Thoracic aorta (tissue), 2 donors: ENCODE data around the gene DIAPH1. TPM values are rescaled to one million over a fixed set of nuclear protein-coding genes. Genes with fewer than 3 reads are reported as not detected.

ENCODE experiments used
- ATAC-seq: fragments of 150-250 bp; one replicate; pipeline ENCODE4 v1.8.0; 2017; ENCODE audit warnings: low read depth; ENCODE audit not compliant: insufficient number of reproducible peaks, low FRiP score
- DNase-seq: peaks from one replicate; pipeline ENCODE4 v3.0.0-alpha.2; 2020; ENCODE audit warnings: low spot score
- H3K27ac ChIP-seq, 2 donors: fragments of 200-600 bp; sonication (generic); 1 replicate in 1 of 2; 2 replicates in 1 of 2; pipeline ENCODE4 v1.5.1; 2016; ENCODE audit warnings: mild to moderate bottlenecking in 2 of 2, moderate library complexity in 2 of 2
- H3K27me3 ChIP-seq: fragments of 200-600 bp; sonication (generic); replicated peaks from 2 replicates; pipeline ENCODE4 v1.6.0; 2016; ENCODE audit warnings: mild to moderate bottlenecking; ENCODE audit not compliant: insufficient read depth
- H3K36me3 ChIP-seq: fragments of 200-600 bp; sonication (generic); one replicate; pipeline ENCODE4 v1.5.1; 2016
- H3K4me1 ChIP-seq, 2 donors: fragments of 200-600 bp; sonication (generic); 1 replicate in 1 of 2; 2 replicates in 1 of 2; pipeline versions ENCODE4 v1.5.1 to v1.6.0; 2016; ENCODE audit warnings: low read depth in 2 of 2, mild to moderate bottlenecking in 1 of 2; ENCODE audit not compliant: control insufficient read depth in 1 of 2
- H3K4me3 ChIP-seq: fragments of 200-600 bp; sonication (generic); 2 replicates; pipeline ENCODE4 v1.5.1; 2016; ENCODE audit warnings: mild to moderate bottlenecking
- H3K9me3 ChIP-seq: fragments of 200-600 bp; sonication (generic); 2 replicates; pipeline ENCODE4 v1.5.1; 2016
- total RNA-seq, 2 donors: library from RNA; depleted of rRNA; stranded (reverse); fragments of >200 nt; gene quantifications; one replicate each; pipeline versions ENCODE4 v1.1.0 to v1.2.3, GENCODE V29; 2016
- TF ChIP-seq, protein P1 (sequence below): fragments of 200-600 bp; sonication (generic); IDR thresholded peaks from one replicate; pipeline ENCODE4 v1.5.1; 2019; ENCODE audit warnings: antibody characterized with exemption

The DIAPH1 gene
- total RNA-seq, 2 donors from 2014 or later: 91.0 to 93.1 TPM

DNA sequence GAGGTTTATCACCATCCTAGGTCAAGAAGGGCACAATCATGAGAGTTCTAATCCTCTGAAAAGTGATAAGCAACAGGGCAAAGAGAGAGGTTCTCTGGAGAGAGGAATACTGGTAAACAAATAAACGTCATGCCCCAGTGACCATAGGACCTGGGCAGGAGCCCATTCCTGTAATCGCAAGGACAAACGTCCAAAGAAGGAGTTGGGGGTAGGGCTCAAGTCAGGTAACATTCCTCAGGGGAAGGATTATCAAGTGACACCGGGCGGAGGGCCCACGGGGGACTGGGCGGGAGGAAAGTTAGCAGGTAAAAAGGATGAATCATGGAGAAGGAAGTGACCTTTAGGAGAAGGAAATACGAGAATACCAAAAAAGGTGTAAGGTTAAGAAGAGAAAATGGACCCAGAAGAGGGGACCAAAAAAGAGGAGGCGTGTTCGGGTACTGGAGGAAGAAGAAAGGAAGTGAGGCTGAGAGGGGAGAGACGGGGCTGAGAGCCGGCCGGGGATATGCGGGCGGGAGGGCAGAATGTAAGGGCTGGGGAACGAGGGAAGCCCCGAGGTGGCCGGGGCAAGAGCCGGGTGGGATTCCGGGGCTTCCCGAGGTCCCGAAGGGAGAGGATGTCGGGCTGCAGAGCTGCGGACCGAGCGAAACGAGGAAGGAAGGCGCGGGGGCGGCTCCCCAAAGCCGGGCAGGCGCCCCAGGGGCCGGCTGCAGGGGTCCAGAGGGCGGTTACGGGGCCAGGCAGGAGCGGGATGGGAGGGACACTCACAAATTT lies 583 bp downstream of the DIAPH1 start:
- H3K4me1 ChIP-seq: peaks cover 18 to 41% of the 10 kb centered on the region in 2 donors
- TF ChIP-seq, protein P1, sequence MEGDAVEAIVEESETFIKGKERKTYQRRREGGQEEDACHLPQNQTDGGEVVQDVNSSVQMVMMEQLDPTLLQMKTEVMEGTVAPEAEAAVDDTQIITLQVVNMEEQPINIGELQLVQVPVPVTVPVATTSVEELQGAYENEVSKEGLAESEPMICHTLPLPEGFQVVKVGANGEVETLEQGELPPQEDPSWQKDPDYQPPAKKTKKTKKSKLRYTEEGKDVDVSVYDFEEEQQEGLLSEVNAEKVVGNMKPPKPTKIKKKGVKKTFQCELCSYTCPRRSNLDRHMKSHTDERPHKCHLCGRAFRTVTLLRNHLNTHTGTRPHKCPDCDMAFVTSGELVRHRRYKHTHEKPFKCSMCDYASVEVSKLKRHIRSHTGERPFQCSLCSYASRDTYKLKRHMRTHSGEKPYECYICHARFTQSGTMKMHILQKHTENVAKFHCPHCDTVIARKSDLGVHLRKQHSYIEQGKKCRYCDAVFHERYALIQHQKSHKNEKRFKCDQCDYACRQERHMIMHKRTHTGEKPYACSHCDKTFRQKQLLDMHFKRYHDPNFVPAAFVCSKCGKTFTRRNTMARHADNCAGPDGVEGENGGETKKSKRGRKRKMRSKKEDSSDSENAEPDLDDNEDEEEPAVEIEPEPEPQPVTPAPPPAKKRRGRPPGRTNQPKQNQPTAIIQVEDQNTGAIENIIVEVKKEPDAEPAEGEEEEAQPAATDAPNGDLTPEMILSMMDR: no peak
- no peak for DNase-seq
- H3K36me3 ChIP-seq: peaks cover 23% of the 10 kb centered on the region
- no peak for ATAC-seq
- no peaks in the 10 kb centered on the region for H3K9me3 ChIP-seq
- H3K27ac ChIP-seq: peak overlapping the region; percentile 93 to 95
- H3K4me3 ChIP-seq: peak overlapping the region; percentile 94
- H3K27me3 ChIP-seq: no peaks in the 10 kb centered on the region

DNA sequence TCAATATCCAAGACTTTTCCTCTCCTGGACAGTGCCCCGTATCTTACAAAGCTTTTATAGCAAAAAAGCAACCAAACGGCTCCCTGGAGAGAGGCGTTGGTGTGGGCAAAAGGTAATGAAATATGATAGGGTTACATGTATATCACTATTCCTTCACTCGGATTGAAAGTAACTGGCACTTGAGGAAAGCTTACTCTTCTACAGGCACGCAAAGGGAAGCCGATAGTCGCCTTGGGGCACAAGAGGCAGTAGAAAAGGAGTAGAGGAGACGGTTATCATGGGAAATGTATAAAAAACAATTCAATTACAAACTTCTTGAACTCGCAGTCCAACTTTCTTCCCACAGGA lies 1.1 kb downstream of the DIAPH1 start:
- H3K4me1 ChIP-seq: peaks cover 19 to 45% of the 10 kb centered on the region in 2 donors
- H3K27ac ChIP-seq: peak overlapping the region; percentile 93 to 95

DNA sequence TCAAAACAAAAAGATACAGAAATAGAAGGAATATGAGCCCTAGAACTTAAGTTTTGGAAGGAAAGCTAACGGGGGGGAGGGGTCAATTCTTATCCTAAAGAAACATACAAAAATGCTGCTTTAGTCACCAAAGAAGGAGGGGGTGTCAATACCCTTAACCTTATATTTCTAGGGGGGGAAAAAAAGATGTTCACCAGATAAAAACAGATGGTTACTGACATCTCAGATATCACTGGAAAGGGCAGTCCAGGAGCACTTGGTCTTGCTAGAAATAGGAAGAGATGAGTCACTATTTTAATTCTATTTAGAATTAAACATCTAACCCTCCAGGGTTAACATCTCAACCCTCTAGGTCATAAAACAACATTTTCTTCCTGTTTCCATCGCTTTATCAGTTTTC lies 1.7 kb downstream of the DIAPH1 start:
- H3K27me3 ChIP-seq: no peaks in the 10 kb centered on the region
- DNase-seq (no peak), ATAC-seq (no peak)
- peak overlapping the region; percentile 94 for H3K4me3 ChIP-seq
- TF ChIP-seq, protein P1: no peak
- H3K9me3 ChIP-seq: no peaks in the 10 kb centered on the region
- peaks cover 13% of the 10 kb centered on the region for H3K36me3 ChIP-seq
- peak overlapping the region; percentile 93 to 95 for H3K27ac ChIP-seq
- H3K4me1 ChIP-seq: peaks cover 19 to 45% of the 10 kb centered on the region in 2 donors

More for the DNA sequence above, 1.1 kb downstream of the DIAPH1 start:
- DNase-seq (no peak), ATAC-seq (no peak)
- Histone ChIP-seq H3K9me3 (no peaks in the 10 kb centered on the region), H3K4me3 (peak overlapping the region; percentile 94), H3K36me3 (peaks cover 18% of the 10 kb centered on the region), H3K27me3 (no peaks in the 10 kb centered on the region)
- TF ChIP-seq, protein P1: no peak

DNA sequence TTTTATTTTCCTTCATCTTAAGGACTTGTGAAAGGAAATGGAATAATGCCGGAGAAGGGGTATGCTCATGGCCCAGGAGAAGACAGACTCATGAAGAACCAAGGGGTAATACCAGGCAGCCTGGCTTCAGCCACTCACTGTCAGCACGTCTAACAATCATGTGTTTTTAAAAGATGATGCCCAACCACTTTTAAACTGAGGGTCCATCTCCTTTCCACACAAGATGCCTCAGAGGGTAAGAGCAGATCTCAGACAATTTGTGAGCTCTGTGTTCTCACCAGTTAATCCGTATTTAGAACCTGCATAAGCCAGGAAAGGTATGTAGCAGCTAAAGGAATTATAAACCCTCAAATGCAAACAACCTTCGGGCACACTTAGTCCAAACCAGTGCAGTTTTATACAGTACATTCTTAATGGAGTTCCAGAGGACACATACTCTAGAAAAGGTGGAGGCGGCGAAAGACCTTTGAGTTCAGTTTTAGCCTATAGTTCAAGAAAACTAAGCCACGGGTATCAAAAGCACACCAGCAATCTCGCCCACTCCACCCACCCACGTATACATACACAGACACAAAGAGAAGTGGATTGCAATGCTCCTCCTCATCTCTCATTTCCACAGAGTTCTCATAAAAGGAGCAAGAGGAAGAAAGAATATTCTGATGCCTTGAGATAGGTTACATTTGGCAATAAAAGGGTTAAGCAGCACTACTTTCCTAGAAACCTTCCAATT lies 2.6 kb downstream of the DIAPH1 start:
- TF ChIP-seq, protein P1: no peak
- Histone ChIP-seq H3K4me3 (peak overlapping the region; percentile 94), H3K4me1 (peaks cover 19 to 45% of the 10 kb centered on the region in 2 donors), H3K36me3 (peaks cover 3% of the 10 kb centered on the region), H3K27ac (peak overlapping the region in 1 of 2 donors; percentile 95), H3K27me3 (no peaks in the 10 kb centered on the region), H3K9me3 (no peaks in the 10 kb centered on the region)
- DNase-seq (no peak), ATAC-seq (no peak)

DNA sequence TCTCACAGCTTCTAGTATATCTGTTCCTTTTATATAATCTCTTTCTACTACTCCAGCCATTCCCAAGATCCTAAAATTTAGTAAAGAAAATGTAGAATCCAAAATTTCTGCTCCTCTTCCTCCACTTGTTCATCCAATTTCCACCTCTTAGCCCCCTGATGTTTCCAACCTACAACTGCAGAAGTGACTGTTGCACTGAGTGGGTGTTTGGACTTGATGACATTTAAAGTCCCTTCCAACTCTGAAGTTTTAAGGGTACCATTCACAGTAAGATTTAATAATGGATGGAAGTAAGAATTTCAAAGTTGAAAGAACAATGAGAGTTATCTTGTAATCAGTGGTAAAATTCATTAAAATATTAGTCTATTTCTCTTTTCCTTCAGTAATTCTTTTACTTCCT lies 5.5 kb downstream of the DIAPH1 start:
- no peak overlapping the region for H3K27ac ChIP-seq
- H3K4me1 ChIP-seq: peaks cover 20 to 39% of the 10 kb centered on the region in 2 donors
- ATAC-seq (no peak), DNase-seq (no peak)
- no peaks in the 10 kb centered on the region for H3K9me3 ChIP-seq
- no peak overlapping the region for H3K4me3 ChIP-seq
- H3K27me3 ChIP-seq: no peaks in the 10 kb centered on the region
- TF ChIP-seq, protein P1: no peak
- H3K36me3 ChIP-seq: no peaks in the 10 kb centered on the region
